A673 (cell line): ENCODE results near the gene ZSCAN10.

Source experiments
- EZH2 ChIP-seq: fragments of 200-600 bp; sonication (generic); IDR thresholded peaks from 2 replicates; pipeline ENCODE4 v1.6.1; 2017; ENCODE audit warnings: borderline replicate concordance, low read depth, mild to moderate bottlenecking, mixed read lengths, antibody characterized with exemption, low read length; ENCODE audit not compliant: poor library complexity, severe bottlenecking
- TF ChIP-seq, protein P1 (sequence below): fragments of 300-800, 200-600 bp; sonication (generic); conservative IDR thresholded peaks from 2 replicates; pipeline ENCODE4 v1.5.1; 2017; ENCODE audit warnings: low read depth, mild to moderate bottlenecking, antibody characterized with exemption, low read length, moderate library complexity, mixed read lengths

DNA sequence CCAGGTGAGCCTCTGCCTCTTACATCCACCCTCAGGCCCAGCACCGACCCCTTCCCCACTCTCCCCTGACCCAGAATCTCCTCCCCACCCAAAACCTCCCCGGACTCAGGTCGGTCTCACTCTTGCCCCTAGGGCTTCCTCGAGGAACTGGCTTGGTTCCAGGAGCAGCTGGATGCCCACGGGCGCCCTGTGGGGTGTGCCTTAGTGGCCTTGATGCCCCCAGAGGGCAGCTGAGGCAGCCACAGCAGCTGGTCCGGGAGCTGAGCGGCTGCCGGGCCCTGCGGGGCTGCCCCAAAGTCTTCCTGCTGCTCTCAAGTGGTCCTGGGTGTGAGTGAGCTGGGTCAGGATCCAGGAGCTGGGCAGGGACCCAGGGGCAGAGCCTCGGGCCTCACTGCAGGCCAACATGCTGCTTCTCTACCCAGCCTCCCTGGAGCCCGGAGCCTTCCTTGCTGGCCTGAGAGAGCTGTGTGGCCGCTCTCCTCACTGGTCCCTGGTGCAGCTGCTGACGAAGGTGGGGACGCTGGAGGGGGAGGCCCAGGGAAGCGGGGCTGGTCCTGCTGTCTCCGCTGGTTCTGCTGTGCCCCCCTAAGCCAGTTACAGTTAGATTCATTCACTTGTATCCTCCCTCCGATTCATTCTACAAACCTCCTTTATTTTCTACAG is 45.4 kb upstream of the ZSCAN10 start:
- TF ChIP-seq EZH2, result no peak
- TF ChIP-seq, protein P1, sequence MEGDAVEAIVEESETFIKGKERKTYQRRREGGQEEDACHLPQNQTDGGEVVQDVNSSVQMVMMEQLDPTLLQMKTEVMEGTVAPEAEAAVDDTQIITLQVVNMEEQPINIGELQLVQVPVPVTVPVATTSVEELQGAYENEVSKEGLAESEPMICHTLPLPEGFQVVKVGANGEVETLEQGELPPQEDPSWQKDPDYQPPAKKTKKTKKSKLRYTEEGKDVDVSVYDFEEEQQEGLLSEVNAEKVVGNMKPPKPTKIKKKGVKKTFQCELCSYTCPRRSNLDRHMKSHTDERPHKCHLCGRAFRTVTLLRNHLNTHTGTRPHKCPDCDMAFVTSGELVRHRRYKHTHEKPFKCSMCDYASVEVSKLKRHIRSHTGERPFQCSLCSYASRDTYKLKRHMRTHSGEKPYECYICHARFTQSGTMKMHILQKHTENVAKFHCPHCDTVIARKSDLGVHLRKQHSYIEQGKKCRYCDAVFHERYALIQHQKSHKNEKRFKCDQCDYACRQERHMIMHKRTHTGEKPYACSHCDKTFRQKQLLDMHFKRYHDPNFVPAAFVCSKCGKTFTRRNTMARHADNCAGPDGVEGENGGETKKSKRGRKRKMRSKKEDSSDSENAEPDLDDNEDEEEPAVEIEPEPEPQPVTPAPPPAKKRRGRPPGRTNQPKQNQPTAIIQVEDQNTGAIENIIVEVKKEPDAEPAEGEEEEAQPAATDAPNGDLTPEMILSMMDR, result no peak
